Naive thymus-derived CD8-positive, alpha-beta T cell (primary cell): ENCODE measurements around the gene HES7. TPM values are rescaled to one million over a fixed set of nuclear protein-coding genes. Genes with fewer than 3 reads are reported as not detected.

Experiments
- ATAC-seq, 2 donors: fragments of 150-1000 bp; cut with Tn5 transposase in 1 of 2; sonication (Bioruptor Pico), chemical (Tn5 transposase) in 1 of 2; 1 replicate in 1 of 2; 2 replicates in 1 of 2; pipeline ENCODE4 v1.10.0; 2021; ENCODE audit warnings: mild to moderate bottlenecking in 2 of 2, moderate library complexity in 2 of 2
- POLR2A ChIA-PET: fragments of 350-600 bp; sonication (Branson Sonifier 250); formaldehyde crosslinking; loops from one replicate; lab custom pipeline; 2021; ENCODE audit warnings: antibody characterized with exemption; lab: Charles Lee
- DNase-seq, 10 donors: peaks; one replicate each; pipeline versions ENCODE4 v3.0.0 to v3.0.0-alpha.2; 2020 to 2022
- H3K27ac Mint-ChIP-seq, 10 donors: one replicate each; pipeline ENCODE4 v1.8.0; 2020 to 2022; ENCODE audit warnings: mild to moderate bottlenecking in 10 of 10, mixed read lengths in 10 of 10, moderate library complexity in 4 of 10, inconsistent platforms in 1 of 10
- H3K27me3 Mint-ChIP-seq, 5 donors: one replicate each; pipeline ENCODE4 v1.8.0; 2021 to 2022; ENCODE audit warnings: mixed read lengths in 5 of 5
- H3K36me3 Mint-ChIP-seq, 3 donors: one replicate each; pipeline ENCODE4 v1.8.0; 2020 to 2022; ENCODE audit warnings: mixed read lengths in 3 of 3, mild to moderate bottlenecking in 2 of 3, inconsistent platforms in 1 of 3
- H3K4me1 Mint-ChIP-seq, 4 donors: one replicate each; pipeline ENCODE4 v1.8.0; 2021 to 2022; ENCODE audit warnings: mixed read lengths in 4 of 4
- H3K4me3 Mint-ChIP-seq, 10 donors: one replicate each; pipeline ENCODE4 v1.8.0; 2020 to 2022; ENCODE audit warnings: mild to moderate bottlenecking in 10 of 10, mixed read lengths in 10 of 10, moderate library complexity in 6 of 10, inconsistent platforms in 1 of 10
- H3K9me3 Mint-ChIP-seq, 9 donors: one replicate each; pipeline ENCODE4 v1.8.0; 2020 to 2022; ENCODE audit warnings: mixed read lengths in 9 of 9, mild to moderate bottlenecking in 3 of 9, inconsistent platforms in 1 of 9, moderate library complexity in 1 of 9
- polyA plus RNA-seq, 3 donors: library from polyadenylated mRNA; unstranded; fragments of 300-500 nt; fragmentation: Illumina TruSeq; gene quantifications; one replicate each; pipeline ENCODE4 v1.2.3, GENCODE V29; 2021
- total RNA-seq, 8 experiments: library from RNA in 2 of 8; stranded (reverse) in 2 of 8; gene quantifications; one replicate each; pipeline ENCODE4 v1.2.3 and lab custom pipeline; 2021 to 2026

HES7 gene
- total and polyA plus RNA-seq, 5 experiments from 2014 or later = 0.30 TPM; not detected in 4

GRCh38 chr17:8128125-8128784 lies 4.3 kb upstream of the HES7 start:
- ATAC-seq (no peak), DNase-seq (no peak)
- H3K9me3 Mint-ChIP-seq = peaks cover 0 to 6% (median 0%) of the 10 kb centered on the region in 9 donors
- peaks cover 0 to 4% (median 0%) of the 10 kb centered on the region in 3 donors for H3K36me3 Mint-ChIP-seq
- POLR2A ChIA-PET = interaction anchor here (2.3 to 3.1 kb wide), 2 partner anchors 10 to 94 kb away, joined by 12 to 15 read pairs; no protein-coding TSS in a partner anchor
- H3K4me1 Mint-ChIP-seq = peaks cover 30 to 42% (median 35%) of the 10 kb centered on the region in 4 donors
- peak overlapping the region in 1 of 10 donors; percentile 9 for H3K4me3 Mint-ChIP-seq
- H3K27me3 Mint-ChIP-seq = peaks cover 0 to 30% (median 14%) of the 10 kb centered on the region in 5 donors
- peak overlapping the region in 1 of 10 donors; percentile 55 for H3K27ac Mint-ChIP-seq

GRCh38 chr17:8126491-8127066 lies 2.7 kb upstream of the HES7 start:
- DNase-seq = peak in 7 of 10 donors; percentile 31 to 61 (median 45)
- H3K4me1 Mint-ChIP-seq = peaks cover 35 to 53% (median 46%) of the 10 kb centered on the region in 4 donors
- POLR2A ChIA-PET = interaction anchor here (0.7 to 3.1 kb wide), 11 partner anchors 12 to 439 kb away, joined by 3 to 15 read pairs (median 4); partner anchors contain the start of gene TP53

GRCh38 chr17:8125947-8126490 lies 2.1 kb upstream of the HES7 start:
- peaks cover 0 to 6% (median 0%) of the 10 kb centered on the region in 9 donors for H3K9me3 Mint-ChIP-seq
- peak; percentile 2 to 5 for ATAC-seq

More at GRCh38 chr17:8126491-8127066, 2.7 kb upstream of the HES7 start:
- Mint-ChIP-seq H3K27me3 (peaks cover 0 to 35% (median 21%) of the 10 kb centered on the region in 5 donors), H3K36me3 (peaks cover 0 to 4% (median 0%) of the 10 kb centered on the region in 3 donors), H3K27ac (peak overlapping the region; percentile 69 to 100 (median 80)), H3K4me3 (peak overlapping the region; percentile 91 to 97 (median 94)), H3K9me3 (peaks cover 0 to 6% (median 0%) of the 10 kb centered on the region in 9 donors)
- peak; percentile 37 to 39 for ATAC-seq

GRCh38 chr17:8125154-8125946 lies 1.4 kb upstream of the HES7 start:
- POLR2A ChIA-PET = interaction anchor here (0.5 to 4.0 kb wide), 11 partner anchors 13 to 257 kb away, joined by 3 to 27 read pairs (median 5); partner anchors contain the start of gene SLC25A35
- Mint-ChIP-seq H3K4me1 (peaks cover 41 to 63% (median 54%) of the 10 kb centered on the region in 4 donors), H3K27me3 (peaks cover 0 to 40% (median 26%) of the 10 kb centered on the region in 5 donors), H3K27ac (peak overlapping the region in 9 of 10 donors; percentile 72 to 100 (median 87)), H3K9me3 (peaks cover 0 to 9% (median 0%) of the 10 kb centered on the region in 9 donors), H3K36me3 (peaks cover 0 to 4% (median 0%) of the 10 kb centered on the region in 3 donors), H3K4me3 (peak overlapping the region; percentile 87 to 97 (median 94))
- ATAC-seq (peak; percentile 39 to 50), DNase-seq (peak; percentile 76 to 99 (median 90))

More at GRCh38 chr17:8125947-8126490, 2.1 kb upstream of the HES7 start:
- POLR2A ChIA-PET = interaction anchor here (1.1 to 3.1 kb wide), 7 partner anchors 12 to 257 kb away, joined by 3 to 15 read pairs (median 4); no protein-coding TSS in a partner anchor
- DNase-seq = peak in 1 of 10 donors; percentile 63
- peak overlapping the region; percentile 72 to 100 (median 84) for H3K27ac Mint-ChIP-seq
- H3K4me1 Mint-ChIP-seq = peaks cover 37 to 56% (median 48%) of the 10 kb centered on the region in 4 donors
- H3K4me3 Mint-ChIP-seq = peak overlapping the region; percentile 87 to 97 (median 94)
- peaks cover 0 to 35% (median 22%) of the 10 kb centered on the region in 5 donors for H3K27me3 Mint-ChIP-seq
- peaks cover 0 to 4% (median 0%) of the 10 kb centered on the region in 3 donors for H3K36me3 Mint-ChIP-seq

- peak overlapping the region; percentile 87 to 97 (median 94) for H3K4me3 Mint-ChIP-seq
- peaks cover 49 to 71% (median 62%) of the 10 kb centered on the region in 4 donors for H3K4me1 Mint-ChIP-seq
These were observed 646 bp upstream of the HES7 start for GRCh38 chr17:8124350-8125153.

GRCh38 chr17:8122924-8123694 lies 797 bp downstream of the HES7 start:
- peaks cover 0 to 6% (median 3%) of the 10 kb centered on the region in 3 donors for H3K36me3 Mint-ChIP-seq
- peak overlapping the region; percentile 84 to 97 (median 92) for H3K4me3 Mint-ChIP-seq
- H3K27ac Mint-ChIP-seq = peak overlapping the region in 7 of 10 donors; percentile 33 to 100 (median 57)
- peaks cover 0 to 17% (median 0%) of the 10 kb centered on the region in 9 donors for H3K9me3 Mint-ChIP-seq
- peaks cover 0 to 38% (median 26%) of the 10 kb centered on the region in 5 donors for H3K27me3 Mint-ChIP-seq
- POLR2A ChIA-PET = interaction anchor here (1.0 to 4.0 kb wide), 15 partner anchors 10 to 166 kb away, joined by 3 to 27 read pairs (median 6); partner anchors contain the start of genes CTC1 and RANGRF
- DNase-seq (peak in 6 of 10 donors; percentile 29 to 63 (median 44)), ATAC-seq (peak; percentile 6 to 11)
- H3K4me1 Mint-ChIP-seq = peaks cover 60 to 85% (median 74%) of the 10 kb centered on the region in 4 donors

More at GRCh38 chr17:8124350-8125153, 646 bp upstream of the HES7 start:
- H3K27ac Mint-ChIP-seq = peak overlapping the region in 8 of 10 donors; percentile 55 to 100 (median 84)
- H3K27me3 Mint-ChIP-seq = peaks cover 0 to 39% (median 26%) of the 10 kb centered on the region in 5 donors
- peaks cover 0 to 4% (median 0%) of the 10 kb centered on the region in 3 donors for H3K36me3 Mint-ChIP-seq
- DNase-seq (peak in 3 of 10 donors; percentile 23 to 34 (median 28)), ATAC-seq (no peak)
- POLR2A ChIA-PET = interaction anchor here (0.5 to 4.0 kb wide), 19 partner anchors 12 to 669 kb away, joined by 3 to 27 read pairs (median 5); partner anchors contain the start of genes CTC1 and SLC25A35
- peaks cover 0 to 12% (median 0%) of the 10 kb centered on the region in 9 donors for H3K9me3 Mint-ChIP-seq

- Mint-ChIP-seq H3K4me1 (peaks cover 65 to 92% (median 80%) of the 10 kb centered on the region in 4 donors), H3K27ac (peak overlapping the region in 5 of 10 donors; percentile 5 to 85 (median 52)), H3K4me3 (peak overlapping the region; percentile 84 to 97 (median 92)), H3K27me3 (peaks cover 0 to 38% (median 26%) of the 10 kb centered on the region in 5 donors), H3K9me3 (peaks cover 0 to 17% (median 0%) of the 10 kb centered on the region in 9 donors), H3K36me3 (peaks cover 0 to 6% (median 3%) of the 10 kb centered on the region in 3 donors)
- POLR2A ChIA-PET = interaction anchor here (0.5 to 4.0 kb wide), 14 partner anchors 10 to 100 kb away, joined by 3 to 27 read pairs (median 3); no protein-coding TSS in a partner anchor
- DNase-seq (peak in 2 of 10 donors; percentile 11 to 59), ATAC-seq (no peak)
These were observed 1.4 kb downstream of the HES7 start for GRCh38 chr17:8122422-8122923.

- POLR2A ChIA-PET = interaction anchor here (0.5 to 4.0 kb wide), 13 partner anchors 9 to 167 kb away, joined by 3 to 27 read pairs (median 3); partner anchors contain the start of gene RANGRF
These were observed 2.1 kb downstream of the HES7 start for GRCh38 chr17:8121681-8122421.

GRCh38 chr17:8121407-8121680 lies 2.6 kb downstream of the HES7 start:
- DNase-seq = no peak
- H3K4me1 Mint-ChIP-seq = peaks cover 60 to 83% (median 77%) of the 10 kb centered on the region in 4 donors
- peak overlapping the region in 1 of 10 donors; percentile 100 for H3K27ac Mint-ChIP-seq
- H3K27me3 Mint-ChIP-seq = peaks cover 4 to 41% (median 33%) of the 10 kb centered on the region in 5 donors
- H3K9me3 Mint-ChIP-seq = peaks cover 0 to 17% (median 0%) of the 10 kb centered on the region in 9 donors
- POLR2A ChIA-PET = interaction anchor here (0.9 to 2.6 kb wide), 3 partner anchors 42 to 167 kb away, joined by 3 to 6 read pairs (median 3); partner anchors contain the start of gene RANGRF
- no peak for ATAC-seq
- peak overlapping the region; percentile 87 to 98 (median 93) for H3K4me3 Mint-ChIP-seq
- H3K36me3 Mint-ChIP-seq = peaks cover 0 to 6% (median 3%) of the 10 kb centered on the region in 3 donors

More at GRCh38 chr17:8121681-8122421, 2.1 kb downstream of the HES7 start:
- Mint-ChIP-seq H3K4me1 (peaks cover 60 to 88% (median 77%) of the 10 kb centered on the region in 4 donors), H3K27me3 (peaks cover 0 to 37% (median 28%) of the 10 kb centered on the region in 5 donors), H3K4me3 (peak overlapping the region; percentile 84 to 97 (median 92)), H3K36me3 (peaks cover 0 to 6% (median 3%) of the 10 kb centered on the region in 3 donors), H3K27ac (peak overlapping the region in 2 of 10 donors; percentile 15 to 85), H3K9me3 (peaks cover 0 to 17% (median 0%) of the 10 kb centered on the region in 9 donors)
- ATAC-seq = no peak
- peak in 5 of 10 donors; percentile 36 to 63 (median 39) for DNase-seq
